ENCODE data around the gene SYS1.
"Not testable (repeated sequence)": the region's sequence is repeated elsewhere in the genome, so short reads cannot be mapped to it uniquely, and the experiment has no call there.

The SYS1 gene

GRCh38 chr20:45340236-45340847, 22.6 kb upstream of the SYS1 start:
- no peak for FAIRE-seq

DNA sequence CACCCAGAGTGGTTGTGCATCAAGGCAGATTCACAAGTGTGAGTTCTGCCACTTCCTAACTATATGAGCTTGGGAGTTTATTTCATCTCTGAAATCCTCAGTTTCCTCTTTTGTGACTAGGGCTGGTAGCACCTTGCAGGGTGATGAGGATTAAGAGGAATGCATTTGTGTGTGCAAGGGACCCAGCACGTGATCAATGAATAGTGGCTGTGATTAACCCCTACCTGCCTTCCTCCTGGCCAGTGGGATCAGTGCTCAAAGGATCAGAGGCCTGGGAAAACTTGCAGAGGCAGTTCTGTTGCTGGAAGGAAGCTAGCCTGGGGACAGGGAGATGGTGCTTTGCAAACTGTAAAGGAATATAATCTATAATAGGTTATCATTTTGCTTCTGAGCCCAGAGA, 22.0 kb upstream of the SYS1 start:
- no peak for FAIRE-seq

- no peak for FAIRE-seq
Observed at GRCh38 chr20:45341579-45341938, 21.4 kb upstream of the SYS1 start.

GRCh38 chr20:45341939-45342854, 20.8 kb upstream of the SYS1 start:
- no peak for FAIRE-seq

GRCh38 chr20:45342855-45343531, 20.0 kb upstream of the SYS1 start:
- no peak for FAIRE-seq

DNA sequence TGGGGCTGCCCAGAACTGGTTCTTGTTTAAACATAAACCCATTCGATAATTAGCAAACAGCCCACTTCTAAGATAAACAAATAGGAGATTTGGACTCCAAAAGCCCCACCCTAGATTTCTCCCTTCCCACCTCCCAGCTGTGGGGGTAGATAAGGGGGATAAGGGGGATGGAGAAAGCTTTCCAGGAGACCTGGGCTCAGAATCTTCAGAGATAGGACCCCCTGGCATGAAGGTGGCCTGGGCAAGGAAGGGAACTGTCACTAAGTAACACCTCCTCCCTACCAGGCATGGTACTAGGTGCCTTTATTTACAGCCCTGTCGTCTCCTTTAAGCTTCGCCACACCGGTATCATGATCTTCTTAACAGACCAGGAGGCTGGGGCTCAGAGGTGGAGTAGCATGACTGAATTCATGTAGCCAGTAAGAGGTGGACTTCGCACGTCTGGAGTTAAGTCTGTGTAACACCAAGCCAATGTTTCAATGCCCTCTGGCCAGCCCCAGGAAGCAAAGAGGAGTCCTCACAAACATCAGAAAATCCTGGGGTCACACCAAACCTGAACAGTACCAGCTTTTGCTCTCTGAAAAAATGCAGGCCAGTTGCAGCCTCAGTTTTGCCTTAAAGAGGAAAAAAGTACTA, 19.3 kb upstream of the SYS1 start:
- FAIRE-seq = no peak

- FAIRE-seq = no peak
Observed at GRCh38 chr20:45344168-45344860, 18.6 kb upstream of the SYS1 start.

DNA sequence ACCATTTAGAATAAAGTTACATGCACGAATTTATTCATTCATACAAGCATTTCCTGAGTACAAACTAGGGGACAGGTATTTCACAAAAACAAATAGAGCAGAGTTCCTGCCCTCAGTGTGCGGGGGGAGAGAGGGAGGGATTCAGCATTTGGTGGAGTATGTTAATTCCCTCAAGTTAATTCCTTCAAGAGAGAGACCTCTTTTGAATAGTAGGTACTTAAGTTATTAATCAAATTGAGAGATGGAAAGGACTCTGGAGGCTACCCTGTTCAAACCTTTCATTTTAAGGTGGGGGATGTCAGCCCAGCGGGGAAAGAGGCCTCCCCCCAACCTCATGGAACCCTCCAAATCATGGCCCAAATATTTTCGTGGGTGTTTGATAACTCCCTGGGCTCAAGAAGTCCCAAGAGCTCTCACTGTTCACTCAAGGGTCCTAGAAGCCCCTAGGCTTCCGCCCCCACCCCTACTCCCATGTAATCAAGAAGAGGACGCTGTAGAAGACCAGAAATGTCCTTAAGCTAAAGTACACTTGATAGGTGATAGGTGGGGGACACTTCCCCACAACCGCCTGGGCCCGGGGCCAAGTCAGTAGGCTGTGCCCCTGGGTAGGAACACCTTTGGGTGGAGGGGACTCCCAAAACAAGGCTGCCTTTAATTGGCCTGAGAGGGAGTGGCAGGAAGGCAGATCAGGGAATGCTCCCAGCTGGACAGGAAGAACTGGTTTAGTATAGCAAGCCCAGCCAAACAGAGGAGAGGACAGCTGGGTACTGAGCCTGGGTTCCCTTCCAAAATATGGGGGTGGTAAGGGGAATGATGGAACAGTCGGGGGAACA, 17.6 kb upstream of the SYS1 start:
- no peak for FAIRE-seq

DNA sequence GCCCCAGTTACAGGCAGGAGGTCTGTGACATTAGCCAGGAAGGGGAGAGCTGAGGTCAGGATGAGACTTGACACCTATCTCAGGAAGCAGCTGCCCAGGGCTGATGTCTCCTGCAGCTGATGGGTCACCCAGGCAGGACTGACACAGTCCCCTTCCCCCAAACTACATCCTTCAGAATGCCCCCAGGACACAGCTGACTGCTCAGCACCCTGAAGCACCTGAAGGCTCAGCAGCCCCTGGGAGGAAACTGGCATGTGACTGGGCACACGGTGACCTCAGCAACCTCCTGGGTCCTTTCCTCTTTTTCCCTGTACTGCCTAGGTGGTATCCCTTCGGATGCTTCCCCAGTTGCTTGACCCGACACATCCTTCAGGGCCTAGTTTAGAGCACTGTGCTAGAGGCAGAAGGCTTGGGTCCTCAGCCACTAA, 16.7 kb upstream of the SYS1 start:
- no peak for FAIRE-seq

GRCh38 chr20:45346851-45347250, 16.1 kb upstream of the SYS1 start:
- no peak for FAIRE-seq

DNA sequence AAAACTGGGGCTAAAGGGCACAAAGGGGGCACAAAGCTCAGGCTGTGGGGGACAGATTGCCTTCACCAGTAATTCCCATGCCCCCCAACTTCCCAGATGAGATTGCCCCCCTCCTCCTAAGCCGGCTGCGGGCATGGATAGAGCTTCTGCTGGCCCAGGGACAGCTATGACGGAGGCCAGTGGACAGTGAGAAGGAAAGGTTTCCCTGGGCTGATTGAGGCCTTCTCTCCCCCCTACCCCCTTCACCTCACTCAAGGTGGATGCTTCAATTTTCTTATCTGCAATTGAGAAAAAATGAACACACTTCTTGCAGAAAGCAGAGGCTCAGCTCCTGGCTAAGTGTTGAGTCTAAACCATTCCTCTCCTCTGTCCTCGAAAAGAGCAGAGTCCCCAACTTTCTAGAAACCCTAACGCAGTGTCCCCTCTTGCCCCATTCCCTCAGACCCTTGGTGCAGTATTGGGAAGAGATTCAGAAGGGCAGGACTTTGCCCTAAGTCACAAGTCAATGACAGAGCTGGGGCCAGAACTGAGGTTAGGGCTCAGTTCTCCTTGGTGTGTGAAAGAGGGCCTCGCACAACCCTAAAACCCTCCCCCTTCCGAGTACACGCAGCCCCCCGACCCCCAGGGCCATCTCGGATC, 15.5 kb upstream of the SYS1 start:
- FAIRE-seq = no peak

DNA sequence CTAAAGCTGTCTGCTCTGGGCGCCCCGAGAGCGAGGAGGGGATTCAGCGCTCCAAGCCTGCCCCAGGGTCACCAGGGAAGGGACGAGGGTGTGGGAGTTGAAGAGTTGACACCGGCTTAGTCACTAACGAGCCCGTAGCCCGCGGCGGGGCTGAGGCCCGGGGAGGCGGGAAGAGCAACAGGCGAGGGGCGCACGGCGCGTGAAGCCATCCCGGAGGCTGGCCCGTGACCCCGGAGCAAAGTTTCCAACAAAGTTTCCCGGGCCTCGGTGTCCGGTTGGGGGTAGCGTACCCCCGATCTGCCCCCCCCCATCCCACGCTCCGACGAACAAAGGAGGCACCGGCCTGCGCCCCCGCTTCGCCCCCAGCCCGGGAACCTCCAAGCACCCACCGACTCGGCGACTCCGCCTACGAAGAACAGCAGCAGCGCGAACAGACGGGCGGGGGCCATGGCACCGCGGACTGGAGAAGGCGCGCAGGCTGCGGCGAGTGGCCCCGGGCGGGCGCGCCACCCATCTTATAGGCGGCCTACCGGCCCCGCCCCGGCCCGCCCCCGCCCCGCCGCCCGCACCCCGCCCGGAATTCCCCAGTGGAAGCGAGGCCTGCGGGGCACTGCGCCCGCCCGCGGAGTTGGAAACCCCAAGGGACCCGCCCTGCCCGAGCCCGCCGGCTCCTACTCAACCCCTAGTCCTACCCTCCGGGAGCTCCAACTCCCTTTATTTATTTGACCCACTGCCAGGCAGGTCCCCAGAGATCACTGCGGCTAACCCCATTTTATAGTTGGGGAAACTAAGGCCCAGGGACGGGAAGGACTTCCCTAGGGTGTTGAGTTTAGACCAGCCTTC, 14.8 kb upstream of the SYS1 start, which contains the start of gene SDC4:
TSS of gene SDC4 (minus strand) at position 489 of the 843 bp plus-strand sequence. CDS start at position 449, 40 bp downstream.
- no peak for FAIRE-seq

GRCh38 chr20:45350217-45350616, 12.7 kb upstream of the SYS1 start:
- no peak for FAIRE-seq

DNA sequence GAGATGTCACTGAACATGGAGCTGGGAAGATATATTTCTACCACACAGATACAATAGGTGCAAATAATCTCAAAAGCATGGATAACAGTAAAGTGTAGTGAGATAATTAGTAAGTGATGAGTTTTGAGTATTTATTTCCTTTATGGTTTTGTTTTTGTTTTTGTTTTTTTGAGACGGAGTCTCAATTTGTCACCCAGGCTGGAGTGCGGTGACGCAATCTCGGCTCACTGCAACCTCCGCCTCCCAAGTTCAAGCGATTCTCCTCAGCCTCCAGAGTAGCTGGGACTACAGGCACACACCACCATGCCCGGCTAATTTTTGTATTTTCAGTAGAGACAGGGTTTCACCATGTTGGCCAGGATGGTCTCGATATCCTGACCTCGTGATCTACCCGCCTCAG, 12.2 kb upstream of the SYS1 start:
- FAIRE-seq = not testable (repeated sequence)

DNA sequence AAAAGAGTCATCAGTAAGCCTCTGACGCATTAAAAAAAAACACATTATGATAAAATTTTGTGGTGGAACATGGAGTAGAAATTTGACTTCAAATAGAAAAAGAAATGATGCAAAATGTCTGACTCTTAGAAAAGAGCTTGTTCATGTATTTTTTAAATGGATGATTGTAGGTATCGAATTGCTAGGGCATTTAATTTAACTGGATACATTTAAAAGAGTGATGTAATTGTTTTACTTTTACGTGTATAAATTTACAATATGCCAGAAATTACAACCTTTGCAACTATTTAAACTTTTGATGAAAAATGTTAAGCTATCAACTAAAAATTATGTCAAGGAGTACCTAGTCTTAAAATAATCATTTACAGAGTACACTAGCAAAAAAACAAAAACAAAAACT, 10.2 kb upstream of the SYS1 start:
- FAIRE-seq = no peak

GRCh38 chr20:45353746-45354145, 9.2 kb upstream of the SYS1 start:
- no peak for FAIRE-seq

- FAIRE-seq = no peak
Observed at GRCh38 chr20:45354423-45355208, 8.3 kb upstream of the SYS1 start.

DNA sequence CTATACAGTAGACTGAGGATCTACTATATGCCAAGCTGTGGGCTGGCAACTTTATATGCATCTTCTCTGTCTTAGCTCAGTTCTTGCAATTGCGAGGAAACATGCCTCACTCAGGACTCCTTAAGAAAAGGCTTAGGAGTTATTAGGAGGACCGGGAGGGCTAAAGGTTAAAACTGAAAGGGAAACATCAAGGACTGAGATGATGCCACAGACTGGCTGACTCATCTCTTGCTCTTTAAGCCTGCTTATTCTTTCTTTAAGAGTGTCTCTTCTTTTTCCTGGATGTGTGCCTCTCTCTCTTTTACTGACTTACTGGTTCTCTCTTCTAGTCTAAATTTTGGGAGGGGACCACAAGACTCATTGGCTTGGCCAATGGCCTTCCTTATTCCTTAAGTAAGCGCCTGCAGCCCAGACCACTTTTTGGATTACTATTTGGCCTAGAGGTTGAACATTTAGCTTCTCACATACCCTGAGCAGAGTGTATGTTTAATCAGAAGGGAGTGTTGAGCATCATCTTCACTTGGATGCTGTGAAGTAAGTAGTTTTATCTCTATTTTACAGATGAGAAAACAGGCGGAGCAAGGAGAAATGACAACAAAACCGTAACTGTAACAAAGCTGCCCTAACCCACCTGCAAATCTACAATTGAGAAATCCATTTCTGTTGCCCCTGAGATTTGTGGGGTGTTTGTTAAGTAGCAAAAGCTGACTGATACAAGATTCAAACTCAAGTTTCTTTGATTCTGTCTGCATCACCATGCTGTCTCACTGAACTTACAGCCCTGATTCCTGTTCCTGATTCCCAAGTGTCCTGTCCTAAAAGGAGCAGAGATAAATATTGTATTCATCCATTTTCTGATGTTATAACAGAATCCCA, 7.5 kb upstream of the SYS1 start:
- FAIRE-seq = no peak

Data from endometrium (tissue), 2 donors.